Urothelium cell line (cell line): Measurements from ENCODE around the gene ANHX.
A peak's percentile ranks its signal among the peaks of the same experiment; 100 is the strongest.

Experiments
- DNase-seq: peaks from one replicate; pipeline ENCODE4 v3.0.0; 2011; ENCODE audit warnings: low spot score, mixed read lengths
- FAIRE-seq: peaks from 2 replicates; lab custom pipeline; 2011; peaks lifted over from hg19 to GRCh38; lab: Jason Lieb, UNC

The ANHX gene

GRCh38 chr12:133203344-133204263, 32.1 kb downstream of the ANHX start:
- DNase-seq (no peak), FAIRE-seq (no peak)

- DNase-seq (no peak), FAIRE-seq (no peak)
Observed at GRCh38 chr12:133202493-133203343, 33.0 kb downstream of the ANHX start.

GRCh38 chr12:133201888-133202287, 33.8 kb downstream of the ANHX start:
- no peak for FAIRE-seq
- no peak for DNase-seq

GRCh38 chr12:133192847-133193246, 42.8 kb downstream of the ANHX start:
- FAIRE-seq, result no peak
- DNase-seq, result no peak

- FAIRE-seq (no peak), DNase-seq (no peak)
Observed at GRCh38 chr12:133190176-133190575, 45.5 kb downstream of the ANHX start.

GRCh38 chr12:133181238-133181959, 54.3 kb downstream of the ANHX start, which contains the start of gene ZNF268:
TSS of gene ZNF268 (plus strand) at chr12:133181495. CDS start at chr12:133181998, 503 bp downstream.
- peak; percentile 46 for FAIRE-seq
- DNase-seq, result peak; percentile 93

- no peak for FAIRE-seq
- DNase-seq, result no peak
Observed at GRCh38 chr12:133180669-133181068, 55.0 kb downstream of the ANHX start.

GRCh38 chr12:133174901-133175300, 60.8 kb downstream of the ANHX start:
- no peak for FAIRE-seq

GRCh38 chr12:133172491-133172890, 63.2 kb downstream of the ANHX start:
- FAIRE-seq (no peak), DNase-seq (no peak)

More at GRCh38 chr12:133174901-133175300, 60.8 kb downstream of the ANHX start:
- DNase-seq, result no peak
